Stimulated activated CD4-positive, alpha-beta T cell treated with anti-CD3 and anti-CD28 coated beads, Interleukin-1b, Interleukin-23, amount 100 ng/mL, for 4 hours (primary cell): Measurements from ENCODE around the gene SMR3B.

Experiments used
- DNase-seq, 2 donors: peaks; one replicate each; pipeline ENCODE4 v3.0.0-alpha.2; 2020; ENCODE audit warnings: low read depth in 2 of 2

Gene SMR3B

DNA sequence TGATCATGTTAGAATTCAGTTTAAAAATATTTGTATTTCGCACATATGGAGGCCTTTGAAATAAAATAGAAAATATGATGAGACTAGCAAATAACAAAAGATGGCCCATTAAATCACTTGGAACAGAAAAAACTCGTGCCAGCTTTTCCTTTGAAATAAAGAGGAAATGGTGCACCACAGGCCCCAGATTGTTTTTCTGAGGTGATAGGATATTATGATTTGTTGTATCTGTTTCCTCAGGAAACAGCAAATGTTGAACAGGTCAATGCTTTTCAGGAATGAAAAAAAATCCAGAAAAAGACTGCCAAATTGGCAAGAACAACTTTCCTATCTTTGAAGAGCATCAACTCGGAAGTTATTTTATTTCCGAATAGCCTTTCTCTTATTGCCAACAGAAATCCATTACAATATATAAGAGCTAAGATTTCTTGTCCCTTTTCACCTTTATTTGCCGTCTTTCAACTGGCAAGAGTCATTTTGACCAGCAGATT, at the start of gene SMR3B:
Gene SMR3B, plus strand, starts transcription at position 441 of the 491 bp plus-strand sequence. CDS start 1,380 bp downstream, outside the sequence.
- no peak for DNase-seq

DNA sequence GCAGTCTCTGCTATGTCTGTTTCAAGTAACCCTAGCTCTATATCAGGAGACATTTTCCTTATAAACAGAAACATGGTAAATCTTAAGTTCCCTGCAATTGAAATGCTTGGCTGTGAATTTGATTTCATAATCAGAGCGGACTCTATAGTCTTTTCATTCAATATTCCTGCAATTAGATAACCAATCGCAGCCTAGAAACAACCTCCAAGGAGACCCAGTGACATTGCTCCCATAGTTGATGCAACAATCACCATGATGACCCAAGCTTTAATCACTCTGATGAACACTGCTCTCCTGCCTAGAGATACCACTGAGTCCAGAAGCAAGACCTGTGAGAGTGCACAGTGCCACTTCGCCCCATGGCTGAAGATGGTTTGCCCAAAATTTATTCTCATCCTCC, 48.2 kb upstream of the SMR3B start, which contains the start of gene CABS1:
Gene CABS1, plus strand, starts transcription at position 301 of the 400 bp plus-strand sequence. Its CDS starts 59 bp downstream, at position 360.
- no peak for DNase-seq

DNA sequence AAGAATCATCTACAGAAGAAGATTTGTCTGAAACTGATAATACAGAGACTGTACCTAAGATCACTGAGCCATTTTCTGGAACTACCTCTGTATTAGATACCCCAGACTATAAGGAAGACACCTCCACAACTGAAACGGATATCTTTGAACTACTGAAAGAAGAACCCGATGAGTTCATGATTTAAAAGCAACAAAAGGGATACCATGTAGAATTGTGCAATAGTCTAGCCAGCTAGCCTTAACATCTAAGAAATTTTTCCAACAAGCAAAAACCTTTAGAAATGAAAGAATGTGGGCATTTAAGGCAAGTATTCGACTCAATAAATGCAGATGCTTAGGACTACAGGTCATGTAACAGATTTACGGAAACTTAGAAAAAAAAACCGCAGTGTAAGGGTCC, 46.9 kb upstream of the SMR3B start:
- DNase-seq: no peak

DNA sequence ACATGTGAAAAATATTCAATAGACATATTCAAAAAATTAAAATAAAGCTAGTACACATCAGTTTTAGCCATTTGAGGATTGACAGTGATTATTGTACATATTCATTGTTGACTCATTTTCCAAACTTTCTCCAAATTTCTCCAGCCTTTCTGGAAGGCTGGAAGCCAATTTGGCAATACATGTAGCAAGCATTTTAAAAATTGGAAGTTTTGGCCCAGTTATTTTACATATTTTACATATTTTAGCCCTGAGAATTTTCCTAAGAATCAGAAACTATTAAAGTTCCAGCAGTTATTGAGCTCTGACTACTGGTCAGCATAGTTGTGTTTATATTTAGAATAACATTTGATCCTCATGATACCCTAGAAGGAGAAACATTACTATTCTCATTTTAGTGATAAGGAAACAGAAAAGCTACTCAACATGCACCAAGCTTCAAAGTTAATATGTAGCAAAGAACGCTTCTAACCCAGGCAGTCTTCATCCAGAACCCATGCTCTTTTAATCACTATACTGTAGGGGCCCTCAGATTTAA, 45.0 kb upstream of the SMR3B start:
- no peak for DNase-seq

DNA sequence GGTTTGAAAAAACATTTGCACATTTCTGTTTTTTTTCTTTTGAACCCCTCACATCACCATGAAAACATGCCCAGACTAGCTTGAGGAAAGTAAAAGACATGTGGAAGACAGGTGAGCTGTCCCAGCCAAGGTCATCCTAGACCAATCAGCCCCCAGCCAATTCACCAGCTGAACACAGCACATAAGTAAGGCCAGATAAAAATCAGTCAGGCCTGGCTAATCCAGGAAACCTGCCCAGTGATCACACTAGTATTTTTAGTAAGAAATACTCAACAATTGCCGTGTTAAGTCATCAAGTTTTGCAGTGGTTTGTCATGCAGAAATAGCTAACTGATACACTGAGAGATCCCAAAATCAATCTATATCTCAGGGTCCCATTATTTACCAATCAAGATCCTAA, 26.7 kb upstream of the SMR3B start:
- no peak for DNase-seq

DNA sequence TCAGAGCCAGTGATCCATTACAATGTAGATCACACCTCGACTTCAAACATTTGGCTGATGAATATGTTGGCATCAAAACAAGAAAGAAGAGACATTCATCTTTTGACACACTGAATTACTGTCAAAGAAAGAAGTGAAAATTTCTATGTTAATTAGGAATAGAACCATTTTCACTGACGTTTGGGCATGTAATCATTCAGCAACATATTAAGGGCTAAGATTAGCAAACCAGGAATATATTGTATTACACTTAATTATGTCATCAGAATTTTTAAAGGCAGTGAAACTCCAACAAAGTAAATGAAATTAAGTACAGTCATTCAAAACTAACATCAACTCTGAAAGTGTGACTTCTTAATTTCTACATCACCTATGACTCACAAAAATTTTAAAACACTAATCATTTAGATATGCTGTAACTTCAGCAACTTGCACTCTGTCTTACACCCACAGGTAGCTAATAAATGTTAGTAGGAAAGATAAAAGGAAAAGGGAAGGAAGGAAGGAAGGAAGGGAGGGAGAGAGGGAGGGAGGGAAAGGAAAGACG, 23.7 kb upstream of the SMR3B start:
- no peak for DNase-seq

DNA sequence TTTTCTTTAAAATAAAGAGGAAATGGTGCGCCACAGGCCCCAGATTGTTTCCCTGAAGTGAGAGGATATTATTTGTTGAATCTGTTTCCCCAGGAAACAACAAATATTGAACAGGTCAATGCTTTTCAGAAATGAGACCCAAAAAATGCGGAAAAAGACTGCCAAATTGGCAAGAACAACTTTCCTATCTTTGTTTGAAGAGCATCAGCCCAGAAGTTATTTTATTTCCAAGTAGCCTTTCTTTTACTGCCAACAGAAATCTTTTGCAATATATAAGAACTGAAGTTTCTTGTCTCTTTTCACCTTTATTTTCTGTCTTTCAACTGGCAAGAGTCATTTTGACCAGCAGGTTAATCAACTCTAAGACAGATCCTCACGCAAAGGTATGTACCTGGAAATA, 22.5 kb upstream of the SMR3B start, which contains the start of gene SMR3A:
Gene SMR3A, plus strand, starts transcription at position 301 of the 400 bp plus-strand sequence. CDS start 1,356 bp downstream, outside the sequence.
- no peak for DNase-seq

DNA sequence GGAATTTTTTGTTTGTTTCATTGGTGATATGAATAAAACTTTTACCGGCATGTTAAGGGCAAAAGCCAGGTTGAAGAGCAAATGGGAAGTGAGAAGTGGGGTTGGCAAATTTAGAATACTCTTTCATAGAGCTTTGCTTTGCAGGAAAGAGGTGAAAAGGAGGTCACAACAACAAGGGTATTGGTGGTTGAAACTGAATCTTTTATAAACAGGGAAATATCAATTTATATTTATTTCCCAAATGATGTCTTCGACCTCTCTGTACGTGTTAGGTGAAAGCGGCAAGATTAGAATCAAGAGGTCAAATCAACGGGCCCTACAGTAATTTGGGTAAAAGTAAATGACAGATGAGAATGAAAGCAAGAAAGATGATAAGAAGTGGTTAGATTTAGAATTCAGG, 18.9 kb upstream of the SMR3B start:
- DNase-seq: no peak

DNA sequence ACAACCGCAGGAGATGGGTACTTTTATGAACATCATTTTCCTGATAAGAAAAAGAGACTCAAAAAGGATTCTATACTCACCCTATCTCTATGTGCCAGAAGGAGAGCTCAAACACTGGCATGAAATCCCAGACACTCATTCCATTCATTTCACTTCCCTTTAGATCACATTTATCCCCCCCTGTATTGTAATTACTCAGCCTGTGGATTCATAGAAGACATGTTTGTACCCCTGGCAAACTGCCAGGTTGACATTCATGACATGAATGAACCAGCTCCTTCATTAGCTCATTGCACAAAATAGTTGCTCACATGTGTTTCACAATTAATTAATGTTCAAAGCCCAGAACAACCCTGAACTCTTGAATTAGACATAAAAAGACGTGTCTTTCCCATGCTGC, 17.5 kb upstream of the SMR3B start:
- no peak for DNase-seq

DNA sequence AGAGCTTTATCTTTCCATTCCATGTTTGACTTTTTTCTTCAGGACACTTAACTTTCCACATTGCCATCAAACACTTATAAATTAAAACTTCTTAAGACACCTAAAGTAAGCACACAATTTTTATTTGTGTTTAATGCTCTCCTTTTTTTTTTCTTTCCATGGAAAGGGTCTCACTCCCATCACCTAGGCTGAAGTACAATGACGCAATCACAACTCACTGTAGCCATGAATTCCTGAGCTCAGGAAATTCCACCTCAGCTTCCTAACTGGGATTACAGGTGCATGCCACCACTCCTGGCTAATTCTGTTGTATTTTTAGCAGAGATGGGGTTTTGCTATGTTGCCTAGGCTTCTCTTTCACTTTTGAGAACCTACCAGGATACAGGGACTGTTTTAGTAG, 15.1 kb upstream of the SMR3B start:
- DNase-seq: no peak

DNA sequence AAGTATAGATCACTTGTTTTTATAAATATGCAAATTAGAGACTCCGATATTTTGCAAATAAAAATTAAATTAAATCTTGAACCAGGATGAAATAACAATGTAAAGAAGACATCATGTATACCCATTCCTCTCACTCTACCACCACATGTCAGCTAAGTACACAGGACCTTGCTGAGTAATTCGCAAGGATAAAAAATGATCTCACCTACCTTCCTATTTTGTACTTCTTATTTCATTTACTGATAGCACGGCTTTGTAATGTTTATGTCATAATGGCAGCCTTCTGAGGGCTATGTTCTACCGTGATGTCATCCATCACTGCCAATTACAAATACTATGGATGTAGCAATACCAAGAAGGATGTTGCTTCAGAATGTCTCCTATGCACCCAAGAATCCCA, 10.9 kb upstream of the SMR3B start:
- DNase-seq: no peak

DNA sequence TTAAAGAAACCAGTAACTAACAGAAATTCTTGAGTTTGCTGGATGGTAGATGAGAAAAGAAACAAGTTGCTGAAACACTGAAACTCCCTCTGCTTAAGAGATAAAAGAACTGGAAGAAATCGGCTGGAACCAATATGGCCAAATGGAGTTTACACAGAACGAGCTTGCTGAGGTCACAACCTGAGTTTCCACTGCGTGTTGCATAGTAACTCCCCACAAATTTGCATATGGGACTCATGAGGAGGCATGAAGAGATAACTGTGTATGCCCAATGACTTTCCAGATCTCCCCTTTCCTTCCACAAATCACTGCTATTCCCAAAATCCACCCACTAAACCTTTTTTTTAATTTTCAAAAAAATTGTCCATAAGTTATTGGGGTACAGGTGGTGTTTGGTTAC, 10.2 kb upstream of the SMR3B start:
- no peak for DNase-seq

DNA sequence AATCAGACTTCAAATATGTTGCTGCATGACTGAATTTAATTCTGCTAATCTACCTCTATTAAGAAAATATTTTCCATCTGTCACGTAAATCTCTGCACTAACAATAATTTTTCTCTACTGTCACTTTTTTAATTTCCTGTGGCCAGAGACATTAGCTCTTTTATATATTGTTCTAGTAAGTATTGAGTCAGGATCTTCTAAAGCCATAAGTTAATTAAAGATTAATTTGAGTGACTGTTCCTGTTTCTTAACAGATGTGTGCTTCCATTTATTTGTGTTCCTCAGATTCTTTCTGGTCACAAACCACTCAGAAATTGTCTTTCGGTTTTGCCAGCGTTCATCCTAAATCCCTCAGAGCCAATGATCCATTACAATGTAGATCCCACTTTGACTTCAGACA, 2.4 kb upstream of the SMR3B start:
- DNase-seq: no peak

DNA sequence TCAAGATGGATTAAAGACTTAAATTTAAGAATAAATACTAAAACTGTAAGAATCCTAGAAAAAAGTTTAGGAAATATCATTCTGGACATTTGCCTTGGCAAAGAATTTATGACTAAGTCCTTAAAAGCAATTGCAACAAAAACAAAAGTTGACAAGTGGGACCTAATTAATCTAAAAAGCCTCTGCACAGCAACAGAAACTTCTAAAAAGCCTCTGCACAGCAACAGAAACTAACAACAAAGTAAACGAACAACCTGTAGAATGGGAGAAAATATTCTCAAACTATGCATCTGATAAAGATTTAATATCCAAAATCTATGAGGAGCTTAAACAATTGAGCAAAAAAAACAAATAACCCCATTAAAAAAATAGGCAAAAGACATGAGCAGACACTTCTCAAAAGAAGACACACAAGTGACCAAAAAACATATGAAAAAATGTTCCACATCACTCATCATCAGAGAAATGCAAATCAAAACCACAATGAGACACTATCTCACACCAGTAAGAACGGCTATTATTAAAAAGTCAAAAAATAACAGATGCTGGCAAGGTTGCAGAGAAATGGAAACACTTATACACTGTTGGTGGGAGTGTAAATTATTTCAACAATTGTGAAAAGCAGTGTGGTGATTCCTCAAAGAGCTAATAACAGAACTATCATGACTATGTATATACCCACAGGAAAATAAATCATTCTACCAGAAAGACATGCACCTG, 9.3 kb downstream of the SMR3B start:
- DNase-seq: no peak

DNA sequence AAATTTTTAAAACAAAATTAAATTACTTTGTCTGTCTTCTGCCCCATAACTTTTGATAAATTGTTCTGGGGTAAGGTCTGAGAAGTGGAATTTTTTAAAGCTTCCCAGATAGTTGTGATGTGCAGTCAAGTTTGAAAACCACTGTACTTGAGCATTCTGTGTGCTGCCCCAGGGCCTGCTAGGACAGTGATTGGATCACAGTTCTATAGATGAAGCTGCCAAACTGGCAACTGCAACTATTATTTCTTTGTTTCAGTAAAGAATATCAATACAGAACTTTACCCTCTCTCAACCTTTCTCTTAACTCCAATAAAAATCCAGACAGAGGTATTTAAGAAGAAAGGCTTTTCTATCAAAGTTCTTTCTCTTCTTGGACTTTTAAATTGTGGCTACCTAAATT, 14.6 kb downstream of the SMR3B start, which contains the start of gene OPRPN:
Gene OPRPN, plus strand, starts transcription at position 361 of the 400 bp plus-strand sequence. CDS start 1,346 bp downstream, outside the sequence.
- no peak for DNase-seq

DNA sequence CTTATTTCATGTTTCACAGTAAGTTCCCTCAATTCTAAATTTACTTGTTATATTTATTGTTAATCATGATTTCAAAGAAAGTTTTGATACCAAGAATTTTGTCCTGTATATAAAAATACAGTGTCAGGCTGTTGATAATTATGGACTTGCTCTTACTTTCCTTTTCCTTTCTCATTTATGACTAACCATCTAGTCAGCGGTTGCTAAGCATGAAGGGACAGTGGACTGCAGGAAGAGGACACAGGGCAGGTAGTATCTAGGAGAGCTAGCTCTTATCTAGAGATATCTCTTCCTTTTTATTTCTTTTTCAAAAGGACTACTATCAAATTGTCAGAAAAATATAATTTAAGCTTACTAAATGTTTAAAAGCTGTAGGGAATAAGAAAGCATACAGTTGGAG, 16.4 kb downstream of the SMR3B start:
- DNase-seq: no peak

DNA sequence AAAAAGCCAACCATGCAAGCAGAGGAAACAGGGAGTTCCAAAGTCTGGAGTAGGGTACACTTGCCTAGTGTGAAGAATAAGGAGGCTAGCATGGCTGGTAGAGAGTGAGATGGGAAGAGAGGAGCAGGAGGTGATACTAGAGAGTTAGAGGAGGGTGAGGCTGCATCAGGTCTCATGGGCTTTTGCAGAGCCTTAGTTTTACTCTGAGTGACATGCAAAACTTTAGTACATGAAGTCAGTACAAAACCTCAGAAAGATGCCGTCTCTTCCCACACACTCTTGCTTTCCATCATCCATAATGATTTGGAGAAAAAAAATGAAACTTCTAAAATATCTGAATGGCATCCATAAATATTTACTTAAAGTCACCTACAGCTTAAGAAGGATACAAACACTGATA, 19.8 kb downstream of the SMR3B start:
- no peak for DNase-seq

DNA sequence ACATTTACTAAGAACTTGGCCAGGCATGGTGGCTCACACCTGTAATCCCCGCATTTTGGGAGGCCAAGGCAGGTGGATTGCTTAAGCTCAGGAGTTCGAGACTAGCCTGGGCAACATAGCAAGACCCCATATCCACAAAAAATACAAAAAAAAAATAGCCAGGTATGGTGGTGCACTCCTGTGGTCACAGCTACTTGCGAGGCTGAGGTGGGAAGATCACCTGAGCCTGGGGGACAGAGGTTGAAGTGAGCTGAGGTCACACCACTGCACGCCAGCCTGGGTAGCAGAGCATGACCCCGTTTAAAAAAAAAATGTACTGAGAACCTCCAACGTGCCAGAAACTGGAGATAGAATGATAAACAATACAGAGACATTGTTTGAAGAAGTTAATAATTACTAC, 22.8 kb downstream of the SMR3B start:
- DNase-seq: no peak

DNA sequence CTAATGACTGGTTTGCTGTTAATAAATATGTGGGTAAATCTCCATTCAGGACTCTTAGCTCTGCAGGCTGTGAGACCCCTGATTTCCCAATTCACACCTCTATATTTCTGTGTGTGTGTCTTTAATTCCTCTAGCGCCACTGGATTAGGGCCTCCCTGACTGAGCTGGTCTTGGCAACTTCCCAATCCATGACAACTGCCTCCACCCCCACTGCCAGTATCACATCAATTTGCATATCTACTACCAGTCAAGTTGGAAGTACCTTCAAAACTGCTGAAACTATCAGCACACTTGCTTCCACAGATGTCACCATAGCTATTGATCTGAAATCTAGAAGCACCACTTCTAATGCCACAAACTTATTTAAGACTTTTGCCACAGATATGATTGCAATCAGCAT, 42.4 kb downstream of the SMR3B start:
- no peak for DNase-seq

DNA sequence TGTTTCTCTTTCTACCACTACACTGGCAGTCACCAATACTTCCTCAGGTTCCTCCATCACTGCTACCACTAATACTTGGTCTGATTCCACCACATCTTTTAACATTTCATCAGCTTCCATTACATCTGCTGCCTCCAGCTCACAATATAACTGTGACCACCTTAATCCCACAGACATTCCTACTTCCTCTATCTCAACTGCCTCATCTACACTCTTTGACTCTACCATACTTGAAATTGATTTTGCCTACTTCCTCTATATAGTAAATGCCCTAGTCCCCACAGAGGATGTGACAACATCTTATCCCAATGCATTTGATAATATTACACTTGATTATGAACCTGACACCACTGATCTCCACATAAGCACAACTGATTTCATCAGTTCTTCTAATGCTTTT, 43.9 kb downstream of the SMR3B start:
- no peak for DNase-seq

DNA sequence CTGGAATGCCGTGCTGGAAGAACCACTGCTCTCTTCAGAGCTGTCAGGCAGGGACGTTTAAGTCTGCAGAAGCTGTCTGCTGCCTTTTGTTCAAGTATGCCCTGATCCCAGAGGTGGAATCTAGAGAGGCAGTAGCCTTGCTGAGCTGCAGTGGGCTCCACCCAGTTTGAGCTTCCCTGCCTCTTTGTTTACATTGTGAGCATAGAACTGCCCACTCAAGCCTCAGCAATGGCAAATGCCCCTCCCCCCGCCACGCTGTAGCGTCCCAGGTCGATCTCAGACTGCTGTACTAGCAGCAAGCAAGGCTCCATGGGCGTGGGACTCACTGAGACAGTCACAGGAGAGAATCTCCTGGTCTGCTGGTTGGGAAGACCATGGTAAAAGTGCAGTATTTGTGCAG, 54.3 kb downstream of the SMR3B start:
- no peak for DNase-seq
